Breast epithelium (tissue), 3 donors: Measurements from ENCODE around the gene MDK.

ENCODE experiments used
- POLR2A ChIP-seq: fragments of 450-650 bp; IDR thresholded peaks from one replicate; pipeline ENCODE4 v1.6.1; 2016; ENCODE audit warnings: antibody characterized with exemption, mild to moderate bottlenecking, moderate library complexity
- POLR2AphosphoS5 ChIP-seq, 3 donors: sonication (generic); formaldehyde crosslinking; IDR thresholded peaks; one replicate each; pipeline ENCODE4 v1.6.1; 2017; ENCODE audit warnings: antibody characterized with exemption in 3 of 3

- TF ChIP-seq POLR2AphosphoS5 (IDR thresholded peaks at IDR 0.05) = no peak
- TF ChIP-seq POLR2A = no peak
These were observed 37.9 kb upstream of the MDK start for GRCh38 chr11:46343520-46343919.
